Sigmoid colon (tissue), 4 donors: Measurements from ENCODE around the gene TAL2.

Experiments
- POLR2A ChIP-seq, 2 donors: fragments of 450-650 bp; IDR thresholded peaks; one replicate each; pipeline ENCODE4 v1.6.1; 2016; ENCODE audit warnings: antibody characterized with exemption in 2 of 2, mild to moderate bottlenecking in 2 of 2, moderate library complexity in 2 of 2
- POLR2AphosphoS5 ChIP-seq, 4 donors: sonication (generic); formaldehyde crosslinking; IDR thresholded peaks; one replicate each; pipeline ENCODE4 v1.6.1; 2017; ENCODE audit warnings: antibody characterized with exemption in 4 of 4

GRCh38 chr9:105693435-105694189 lies 31.4 kb downstream of the TAL2 start:
- TF ChIP-seq POLR2AphosphoS5 (IDR thresholded peaks at IDR 0.05) (peak in 2 of 4 donors; percentile 10 to 36), POLR2A (IDR thresholded peaks at IDR 0.05) (no peak)
